IPS-15b (cell line): ENCODE measurements around the gene WDR82.
"Not testable (repeated sequence)": the region's sequence is repeated elsewhere in the genome, so short reads cannot be mapped to it uniquely, and the experiment has no call there.

ENCODE experiments used
- H3K27me3 ChIP-seq: one replicate; pipeline ENCODE4 v1.6.1; 2013; ENCODE audit warnings: low read length; ENCODE audit not compliant: control insufficient read depth, insufficient read depth
- H3K36me3 ChIP-seq: one replicate; pipeline ENCODE4 v1.6.1; 2013; ENCODE audit warnings: low read length; ENCODE audit not compliant: control insufficient read depth, insufficient read depth
- H3K4me1 ChIP-seq: one replicate; pipeline ENCODE4 v1.6.1; 2013; ENCODE audit warnings: mild to moderate bottlenecking, low read length; ENCODE audit not compliant: control insufficient read depth, insufficient read depth
- H3K4me3 ChIP-seq: one replicate; pipeline ENCODE4 v1.5.1; 2013; ENCODE audit warnings: low read depth, low read length
- H3K9ac ChIP-seq: one replicate; pipeline ENCODE4 v1.6.1; 2013; ENCODE audit warnings: low read depth, mild to moderate bottlenecking, low read length
- H3K9me3 ChIP-seq: one replicate; pipeline ENCODE4 v1.6.1; 2013; ENCODE audit warnings: mild to moderate bottlenecking, low read length; ENCODE audit not compliant: control insufficient read depth, insufficient read depth

The WDR82 gene

GRCh38 chr3:52280050-52280461, 1.6 kb upstream of the WDR82 start:
- Histone ChIP-seq H3K27me3 (no peaks in the 10 kb centered on the region), H3K36me3 (no peaks in the 10 kb centered on the region), H3K4me1 (peaks cover 7% of the 10 kb centered on the region), H3K9ac (no peak overlapping the region), H3K4me3 (no peak overlapping the region), H3K9me3 (no peaks in the 10 kb centered on the region)

GRCh38 chr3:52279596-52279995, 1.1 kb upstream of the WDR82 start:
- H3K9me3 ChIP-seq, result no peaks in the 10 kb centered on the region
- H3K36me3 ChIP-seq, result no peaks in the 10 kb centered on the region
- H3K27me3 ChIP-seq, result no peaks in the 10 kb centered on the region
- peak overlapping the region; percentile 83 for H3K4me3 ChIP-seq
- peaks cover 7% of the 10 kb centered on the region for H3K4me1 ChIP-seq
- no peak overlapping the region for H3K9ac ChIP-seq

- no peaks in the 10 kb centered on the region for H3K36me3 ChIP-seq
- peaks cover 7% of the 10 kb centered on the region for H3K4me1 ChIP-seq
- peak overlapping the region; percentile 95 for H3K4me3 ChIP-seq
- H3K27me3 ChIP-seq, result no peaks in the 10 kb centered on the region
- peak overlapping the region; percentile 88 for H3K9ac ChIP-seq
- H3K9me3 ChIP-seq, result no peaks in the 10 kb centered on the region
Observed at GRCh38 chr3:52277972-52278509, 408 bp downstream of the WDR82 start.

GRCh38 chr3:52277071-52277964, 1.1 kb downstream of the WDR82 start:
- peak overlapping the region; percentile 88 for H3K9ac ChIP-seq
- no peaks in the 10 kb centered on the region for H3K27me3 ChIP-seq
- no peaks in the 10 kb centered on the region for H3K36me3 ChIP-seq
- H3K4me3 ChIP-seq, result peak overlapping the region; percentile 95
- no peaks in the 10 kb centered on the region for H3K9me3 ChIP-seq
- H3K4me1 ChIP-seq, result peaks cover 7% of the 10 kb centered on the region

- not testable (repeated sequence) for H3K27me3 ChIP-seq, H3K4me3 ChIP-seq, H3K4me1 ChIP-seq, H3K36me3 ChIP-seq, H3K9me3 ChIP-seq, H3K9ac ChIP-seq
Observed at GRCh38 chr3:52274781-52275180, 3.7 kb downstream of the WDR82 start.

- Histone ChIP-seq H3K4me1 (peaks cover 4% of the 10 kb centered on the region), H3K9me3 (no peaks in the 10 kb centered on the region), H3K9ac (no peak overlapping the region), H3K27me3 (no peaks in the 10 kb centered on the region), H3K4me3 (no peak overlapping the region), H3K36me3 (peaks cover 9% of the 10 kb centered on the region)
Observed at GRCh38 chr3:52272831-52273230, 5.6 kb downstream of the WDR82 start.

GRCh38 chr3:52272172-52272571, 6.3 kb downstream of the WDR82 start:
- not testable (repeated sequence) for H3K9me3 ChIP-seq, H3K27me3 ChIP-seq, H3K36me3 ChIP-seq, H3K4me3 ChIP-seq, H3K9ac ChIP-seq, H3K4me1 ChIP-seq

- no peaks in the 10 kb centered on the region for H3K9me3 ChIP-seq
- H3K9ac ChIP-seq, result no peak overlapping the region
- H3K4me1 ChIP-seq, result no peaks in the 10 kb centered on the region
- no peak overlapping the region for H3K4me3 ChIP-seq
- no peaks in the 10 kb centered on the region for H3K27me3 ChIP-seq
- peaks cover 13% of the 10 kb centered on the region for H3K36me3 ChIP-seq
Observed at GRCh38 chr3:52270252-52270754, 8.1 kb downstream of the WDR82 start.

GRCh38 chr3:52269776-52270175, 8.7 kb downstream of the WDR82 start:
- H3K4me3 ChIP-seq, result no peak overlapping the region
- no peaks in the 10 kb centered on the region for H3K4me1 ChIP-seq
- no peaks in the 10 kb centered on the region for H3K9me3 ChIP-seq
- H3K9ac ChIP-seq, result no peak overlapping the region
- peaks cover 13% of the 10 kb centered on the region for H3K36me3 ChIP-seq
- no peaks in the 10 kb centered on the region for H3K27me3 ChIP-seq

GRCh38 chr3:52268036-52268435, 10.4 kb downstream of the WDR82 start:
- no peak overlapping the region for H3K4me3 ChIP-seq
- peaks cover 25% of the 10 kb centered on the region for H3K36me3 ChIP-seq
- H3K9ac ChIP-seq, result no peak overlapping the region
- H3K27me3 ChIP-seq, result no peaks in the 10 kb centered on the region
- H3K9me3 ChIP-seq, result no peaks in the 10 kb centered on the region
- H3K4me1 ChIP-seq, result no peaks in the 10 kb centered on the region

- Histone ChIP-seq H3K9me3 (no peaks in the 10 kb centered on the region), H3K4me3 (no peak overlapping the region), H3K4me1 (no peaks in the 10 kb centered on the region), H3K36me3 (peaks cover 32% of the 10 kb centered on the region), H3K9ac (no peak overlapping the region), H3K27me3 (no peaks in the 10 kb centered on the region)
Observed at GRCh38 chr3:52265387-52265786, 13.1 kb downstream of the WDR82 start.

GRCh38 chr3:52262447-52262846, 16.0 kb downstream of the WDR82 start:
- Histone ChIP-seq H3K27me3 (no peaks in the 10 kb centered on the region), H3K9me3 (no peaks in the 10 kb centered on the region), H3K4me1 (no peaks in the 10 kb centered on the region), H3K4me3 (no peak overlapping the region), H3K36me3 (peaks cover 48% of the 10 kb centered on the region), H3K9ac (no peak overlapping the region)
